Renal pelvis (tissue), 4 donors: ENCODE data around the gene RPL41. TPM values are rescaled to one million over a fixed set of nuclear protein-coding genes. Genes with fewer than 3 reads are reported as not detected.

ENCODE experiments used
- DNase-seq: peaks from one replicate; pipeline ENCODE4 v3.0.0-alpha.2; 2013
- polyA plus RNA-seq, 3 donors: library from polyadenylated mRNA; unstranded; fragments of 120-200 nt; gene quantifications; one replicate each; pipeline ENCODE4 v1.2.1, GENCODE V29; 2013; ENCODE audit not compliant: insufficient read length in 3 of 3

The RPL41 gene
- polyA plus RNA-seq, 3 donors = 4,623 to 5,799 (median 4,745) TPM

GRCh38 chr12:56161690-56162351 lies 45.4 kb downstream of the RPL41 start:
- no peak for DNase-seq

- no peak for DNase-seq
Observed at GRCh38 chr12:56162468-56163290, 46.2 kb downstream of the RPL41 start.

- DNase-seq = no peak
Observed at GRCh38 chr12:56163533-56164344, 47.3 kb downstream of the RPL41 start.

GRCh38 chr12:56164345-56164729 lies 47.9 kb downstream of the RPL41 start:
- DNase-seq = no peak

GRCh38 chr12:56165369-56165768 lies 48.9 kb downstream of the RPL41 start:
- DNase-seq = no peak

Other genes starting within 250 kb of the RPL41 start
- gene PYM1, start 188.7 kb upstream of the RPL41 start, polyA plus RNA-seq = 10 to 100 TPM; 33.2 to 41.1 (median 36.7) TPM
- gene DGKA, start 185.5 kb upstream of the RPL41 start, polyA plus RNA-seq = 10 to 100 TPM; 17.7 to 26.1 (median 17.7) TPM
- gene PMEL, start 150.6 kb upstream of the RPL41 start, polyA plus RNA-seq = 1 to 10 TPM; 3.3 to 5.2 (median 3.6) TPM
- gene CDK2, start 149.8 kb upstream of the RPL41 start, polyA plus RNA-seq = 10 to 100 TPM; 60.6 to 74.6 (median 61.6) TPM
- gene RAB5B, start 142.6 kb upstream of the RPL41 start, polyA plus RNA-seq = 100 to 1,000 TPM; 149 to 175 (median 158) TPM
- 10 to 100 TPM; 49.5 to 56.8 (median 53.3) TPM for gene SUOX, start 119.4 kb upstream of the RPL41 start, polyA plus RNA-seq
- gene IKZF4, start 95.6 kb upstream of the RPL41 start, polyA plus RNA-seq = 10 to 100 TPM; 15.8 to 23.6 (median 20.1) TPM
- gene RPS26, start 74.7 kb upstream of the RPL41 start, polyA plus RNA-seq = 100 to 1,000 TPM; 366 to 522 (median 513) TPM
- gene ERBB3, start 36.5 kb upstream of the RPL41 start, polyA plus RNA-seq = 100 to 1,000 TPM in 2 of 3 donors, 10 to 100 TPM in 1; 70.3 to 125 (median 113) TPM
- gene PA2G4, start 12.1 kb upstream of the RPL41 start, polyA plus RNA-seq = 100 to 1,000 TPM; 140 to 173 (median 148) TPM
- 1 to 10 TPM; 6.1 to 7.4 (median 6.9) TPM for gene ZC3H10, start 1.6 kb downstream of the RPL41 start, polyA plus RNA-seq
- 10 to 100 TPM; 79.5 to 86.3 (median 81.9) TPM for gene ESYT1, start 11.6 kb downstream of the RPL41 start, polyA plus RNA-seq
- gene MYL6B, start 36.0 kb downstream of the RPL41 start, polyA plus RNA-seq = 100 to 1,000 TPM; 158 to 186 (median 174) TPM
- 1,000 to 10,000 TPM; 1,644 to 2,112 (median 1,781) TPM for gene MYL6, start 41.7 kb downstream of the RPL41 start, polyA plus RNA-seq
- gene SMARCC2, start 72.8 kb downstream of the RPL41 start, polyA plus RNA-seq = 100 to 1,000 TPM; 116 to 152 (median 133) TPM
- gene RNF41, start 105.3 kb downstream of the RPL41 start, polyA plus RNA-seq = 10 to 100 TPM; 43.8 to 50.1 (median 47.2) TPM
- gene NABP2, start 107.7 kb downstream of the RPL41 start, polyA plus RNA-seq = 10 to 100 TPM; 28.2 to 30.5 (median 28.3) TPM
- gene SLC39A5, start 113.4 kb downstream of the RPL41 start, polyA plus RNA-seq = 10 to 100 TPM; 73.2 to 87.0 (median 81.7) TPM
- gene ANKRD52, start 141.8 kb downstream of the RPL41 start, polyA plus RNA-seq = 10 to 100 TPM; 32.8 to 40.5 (median 39.0) TPM
- 10 to 100 TPM; 16.3 to 25.5 (median 19.6) TPM for gene COQ10A, start 150.3 kb downstream of the RPL41 start, polyA plus RNA-seq
- gene CS, start 183.7 kb downstream of the RPL41 start, polyA plus RNA-seq = 100 to 1,000 TPM; 202 to 237 (median 212) TPM
- 100 to 1,000 TPM; 160 to 182 (median 172) TPM for gene CNPY2, start 199.4 kb downstream of the RPL41 start, polyA plus RNA-seq
- gene PAN2, start 217.4 kb downstream of the RPL41 start, polyA plus RNA-seq = 100 to 1,000 TPM in 1 of 3 donors, 10 to 100 TPM in 2; 82.4 to 140 (median 98.9) TPM
- 1 to 10 TPM in 2 of 3 donors, under 1 TPM in 1; 0.85 to 1.1 (median 1.0) TPM for gene IL23A, start 222.3 kb downstream of the RPL41 start, polyA plus RNA-seq
- 100 to 1,000 TPM in 2 of 3 donors, 10 to 100 TPM in 1; 73.4 to 152 (median 139) TPM for gene STAT2, start 243.5 kb downstream of the RPL41 start, polyA plus RNA-seq
- under 1 TPM; 0.10 to 0.13 (median 0.11) TPM for gene APOF, start 246.2 kb downstream of the RPL41 start, polyA plus RNA-seq